ENCODE results near the gene SMPD3.

GRCh38 chr16:68446681-68447652, 1.3 kb downstream of the SMPD3 start:
- TF ChIP-seq CTCF (IDR thresholded peaks at IDR 0.05) = no peak
- TF ChIP-seq ZFX (IDR thresholded peaks at IDR 0.05; ENCODE audit: borderline replicate concordance) = no peak

Data from 22Rv1 (cell line).